ENCODE measurements around the gene WDR88.

Gene WDR88

DNA sequence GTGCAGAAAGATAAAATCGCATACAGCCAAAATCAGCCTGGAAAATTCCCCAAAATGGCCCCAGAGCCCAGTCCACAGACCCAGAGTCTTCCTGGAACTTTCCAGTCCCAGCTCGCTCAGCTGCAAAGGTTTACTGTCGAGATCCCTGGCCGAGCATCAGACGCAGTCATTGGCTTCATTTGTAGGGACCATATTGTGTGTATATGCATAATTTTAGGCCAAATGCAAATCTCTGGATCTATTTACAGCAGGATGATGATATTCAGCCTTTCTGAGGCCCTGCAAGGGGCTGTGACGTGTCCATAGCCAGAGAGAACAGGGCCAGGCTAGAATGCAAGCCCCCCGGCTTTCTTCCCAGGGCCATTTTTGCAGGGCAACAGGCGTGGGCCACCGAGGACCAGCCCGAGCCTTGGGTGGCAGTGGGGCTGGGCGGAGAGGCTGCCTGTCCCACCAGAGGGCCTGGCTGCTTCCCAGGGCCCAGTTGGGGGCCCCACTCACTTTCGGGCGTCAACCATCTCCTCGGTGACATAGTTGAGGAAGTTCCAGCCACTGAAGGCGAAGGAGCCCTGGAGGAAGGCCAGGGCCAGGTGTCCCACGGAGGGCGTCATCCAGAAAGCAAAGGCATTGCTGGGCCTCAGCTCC lies 80.0 kb downstream of the WDR88 start:
- TF ChIP-seq TAF1 (IDR thresholded peaks at IDR 0.05; ENCODE audit: borderline replicate concordance, insufficient read depth, low read length) (no peak), FOXP2 (optimal IDR thresholded peaks at IDR 0.05; ENCODE audit: borderline replicate concordance, extremely low read depth, extremely low read length, insufficient read depth) (no peak), SIN3A (IDR thresholded peaks at IDR 0.05; ENCODE audit: borderline replicate concordance, insufficient read depth, low read length) (no peak), POLR2AphosphoS5 (IDR thresholded peaks at IDR 0.05; ENCODE audit: low read depth, low read length) (no peak)
- TF ChIP-seq, protein P1, sequence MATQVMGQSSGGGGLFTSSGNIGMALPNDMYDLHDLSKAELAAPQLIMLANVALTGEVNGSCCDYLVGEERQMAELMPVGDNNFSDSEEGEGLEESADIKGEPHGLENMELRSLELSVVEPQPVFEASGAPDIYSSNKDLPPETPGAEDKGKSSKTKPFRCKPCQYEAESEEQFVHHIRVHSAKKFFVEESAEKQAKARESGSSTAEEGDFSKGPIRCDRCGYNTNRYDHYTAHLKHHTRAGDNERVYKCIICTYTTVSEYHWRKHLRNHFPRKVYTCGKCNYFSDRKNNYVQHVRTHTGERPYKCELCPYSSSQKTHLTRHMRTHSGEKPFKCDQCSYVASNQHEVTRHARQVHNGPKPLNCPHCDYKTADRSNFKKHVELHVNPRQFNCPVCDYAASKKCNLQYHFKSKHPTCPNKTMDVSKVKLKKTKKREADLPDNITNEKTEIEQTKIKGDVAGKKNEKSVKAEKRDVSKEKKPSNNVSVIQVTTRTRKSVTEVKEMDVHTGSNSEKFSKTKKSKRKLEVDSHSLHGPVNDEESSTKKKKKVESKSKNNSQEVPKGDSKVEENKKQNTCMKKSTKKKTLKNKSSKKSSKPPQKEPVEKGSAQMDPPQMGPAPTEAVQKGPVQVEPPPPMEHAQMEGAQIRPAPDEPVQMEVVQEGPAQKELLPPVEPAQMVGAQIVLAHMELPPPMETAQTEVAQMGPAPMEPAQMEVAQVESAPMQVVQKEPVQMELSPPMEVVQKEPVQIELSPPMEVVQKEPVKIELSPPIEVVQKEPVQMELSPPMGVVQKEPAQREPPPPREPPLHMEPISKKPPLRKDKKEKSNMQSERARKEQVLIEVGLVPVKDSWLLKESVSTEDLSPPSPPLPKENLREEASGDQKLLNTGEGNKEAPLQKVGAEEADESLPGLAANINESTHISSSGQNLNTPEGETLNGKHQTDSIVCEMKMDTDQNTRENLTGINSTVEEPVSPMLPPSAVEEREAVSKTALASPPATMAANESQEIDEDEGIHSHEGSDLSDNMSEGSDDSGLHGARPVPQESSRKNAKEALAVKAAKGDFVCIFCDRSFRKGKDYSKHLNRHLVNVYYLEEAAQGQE (IDR thresholded peaks at IDR 0.05; ENCODE audit: insufficient read depth in 1 of 2, low read depth in 2 of 2, low read length in 2 of 2) = no peak

DNA sequence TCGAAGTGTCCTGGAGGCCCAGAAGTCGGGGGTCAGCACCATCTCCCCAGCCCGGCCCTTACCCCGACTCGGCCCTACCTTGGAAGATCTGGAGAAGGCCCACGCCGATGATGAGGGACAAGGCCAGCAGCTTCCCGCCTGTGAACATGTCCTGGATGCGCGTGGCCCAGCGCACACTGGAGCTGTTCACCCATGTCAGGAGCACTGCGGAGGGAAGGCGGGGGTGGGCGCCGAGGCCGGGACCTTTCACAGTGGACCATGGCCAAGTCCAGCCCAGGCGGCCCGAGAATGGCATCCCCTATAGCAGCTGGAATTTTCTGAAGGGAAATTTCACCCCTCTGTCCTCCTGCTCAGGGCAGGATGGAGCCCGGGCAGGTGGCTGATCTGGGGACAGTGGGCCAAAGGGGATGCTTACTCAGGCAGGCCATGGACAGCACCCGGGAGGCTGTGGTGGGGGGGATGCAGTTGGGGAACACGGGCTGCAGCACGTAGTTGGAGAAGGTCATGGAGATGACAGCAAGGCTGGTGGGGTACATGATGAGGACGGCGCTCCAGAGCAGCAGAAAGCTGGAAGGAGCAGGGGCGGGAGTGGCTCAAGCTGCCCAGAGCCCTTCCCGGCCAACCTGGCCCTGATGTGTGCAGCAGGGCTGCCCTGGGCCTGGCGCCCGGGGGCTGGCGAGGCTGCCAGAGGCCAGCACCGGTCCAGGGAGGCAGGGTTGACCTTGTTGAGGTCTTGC lies 80.7 kb downstream of the WDR88 start:
- TF ChIP-seq, protein P1 (IDR thresholded peaks at IDR 0.05; ENCODE audit: insufficient read depth in 1 of 2, low read depth in 2 of 2, low read length in 2 of 2) = no peak
- TF ChIP-seq TAF1 (IDR thresholded peaks at IDR 0.05; ENCODE audit: borderline replicate concordance, insufficient read depth, low read length) = no peak
- no peak for TF ChIP-seq SIN3A (IDR thresholded peaks at IDR 0.05; ENCODE audit: borderline replicate concordance, insufficient read depth, low read length)
- no peak for TF ChIP-seq FOXP2 (optimal IDR thresholded peaks at IDR 0.05; ENCODE audit: borderline replicate concordance, extremely low read depth, extremely low read length, insufficient read depth)
- TF ChIP-seq POLR2AphosphoS5 (IDR thresholded peaks at IDR 0.05; ENCODE audit: low read depth, low read length) = no peak

DNA sequence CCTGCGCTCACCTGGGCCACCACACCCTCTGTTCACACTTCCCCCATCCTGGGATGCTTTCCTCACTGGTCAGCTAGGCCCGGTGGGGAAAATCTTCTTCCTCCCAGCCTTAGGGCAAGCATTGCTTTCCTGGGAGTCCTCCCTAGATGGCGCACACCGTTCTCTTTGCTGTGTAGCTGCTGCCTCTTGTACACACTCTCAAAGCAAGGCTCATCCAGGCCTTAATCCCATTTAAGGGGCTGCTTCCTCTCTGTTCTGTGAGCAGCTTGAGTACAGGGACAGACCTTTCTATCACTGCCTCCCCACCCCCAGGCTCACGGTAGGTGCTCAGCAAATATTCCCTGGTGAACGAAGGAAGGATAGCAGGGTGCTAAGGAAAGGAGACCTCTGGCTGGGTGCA lies 82.7 kb downstream of the WDR88 start:
- TF ChIP-seq, protein P1 (IDR thresholded peaks at IDR 0.05; ENCODE audit: insufficient read depth in 1 of 2, low read depth in 2 of 2, low read length in 2 of 2) = no peak
- TF ChIP-seq FOXP2 (optimal IDR thresholded peaks at IDR 0.05; ENCODE audit: borderline replicate concordance, extremely low read depth, extremely low read length, insufficient read depth) = no peak
- TF ChIP-seq POLR2AphosphoS5 (IDR thresholded peaks at IDR 0.05; ENCODE audit: low read depth, low read length) = no peak
- TF ChIP-seq TAF1 (IDR thresholded peaks at IDR 0.05; ENCODE audit: borderline replicate concordance, insufficient read depth, low read length) = no peak
- no peak for TF ChIP-seq SIN3A (IDR thresholded peaks at IDR 0.05; ENCODE audit: borderline replicate concordance, insufficient read depth, low read length)

DNA sequence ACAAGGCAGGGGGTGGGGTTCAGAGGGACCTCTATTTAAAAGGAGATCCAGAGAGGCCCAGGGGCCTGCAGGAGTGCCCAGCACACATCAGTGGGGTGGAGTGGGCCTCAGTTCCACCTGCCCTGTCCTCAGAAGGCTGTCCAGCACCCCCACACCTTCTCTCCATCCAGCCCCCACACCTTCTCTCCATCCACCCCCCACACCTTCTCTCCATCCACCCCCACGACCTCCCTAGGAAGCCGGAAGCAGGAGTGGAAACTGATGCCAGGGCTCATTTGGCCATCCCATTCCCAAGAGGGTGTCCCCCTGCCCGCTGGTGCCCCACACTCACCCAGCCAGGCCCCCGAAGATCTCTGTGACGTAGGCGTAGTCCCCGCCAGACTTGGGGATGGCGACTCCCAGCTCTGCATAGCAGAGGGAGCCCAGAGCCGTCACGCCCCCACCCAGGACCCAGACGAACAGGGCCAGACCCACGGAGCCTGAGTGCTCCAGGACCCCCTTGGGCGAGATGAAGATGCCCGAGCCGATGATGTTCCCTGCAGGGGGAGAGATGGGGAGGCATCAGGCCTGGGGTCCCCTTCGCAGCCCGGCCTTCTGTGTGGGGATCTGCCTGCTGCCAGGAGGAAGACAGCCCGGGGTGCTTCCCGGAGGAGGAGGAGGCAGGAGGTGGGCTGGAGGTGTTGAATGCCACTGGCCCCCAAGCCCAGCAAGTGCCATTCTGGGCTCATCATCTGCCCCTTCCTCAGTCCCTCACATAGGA lies 83.7 kb downstream of the WDR88 start:
- TF ChIP-seq POLR2AphosphoS5 (IDR thresholded peaks at IDR 0.05; ENCODE audit: low read depth, low read length) (no peak), TAF1 (IDR thresholded peaks at IDR 0.05; ENCODE audit: borderline replicate concordance, insufficient read depth, low read length) (no peak)
- TF ChIP-seq, protein P1 (IDR thresholded peaks at IDR 0.05; ENCODE audit: insufficient read depth in 1 of 2, low read depth in 2 of 2, low read length in 2 of 2) = no peak
